HUES48 (cell line): ENCODE data around the gene CHIC2.
"Not testable (repeated sequence)": the region's sequence is repeated elsewhere in the genome, so short reads cannot be mapped to it uniquely, and the experiment has no call there.

Experiments used
- H3K27ac ChIP-seq: one replicate; pipeline ENCODE4 v1.7.0; 2013; ENCODE audit warnings: low read depth, low read length, inconsistent platforms
- H3K27me3 ChIP-seq: 2 replicates; pipeline ENCODE4 v1.6.1; 2013; ENCODE audit warnings: mild to moderate bottlenecking, low read length; ENCODE audit not compliant: control insufficient read depth, insufficient read depth
- H3K36me3 ChIP-seq: 2 replicates; pipeline ENCODE4 v1.6.1; 2013; ENCODE audit warnings: low read length; ENCODE audit not compliant: control insufficient read depth, insufficient read depth
- H3K4me1 ChIP-seq: 2 replicates; pipeline ENCODE4 v1.6.1; 2013; ENCODE audit warnings: mild to moderate bottlenecking, low read length; ENCODE audit not compliant: control insufficient read depth, insufficient read depth
- H3K4me3 ChIP-seq: 2 replicates; pipeline ENCODE4 v1.5.1; 2013; ENCODE audit warnings: mild to moderate bottlenecking, low read depth, low read length
- H3K9ac ChIP-seq: 2 replicates; pipeline ENCODE4 v1.6.1; 2013; ENCODE audit warnings: mild to moderate bottlenecking, low read depth, low read length, moderate library complexity
- H3K9me3 ChIP-seq: 2 replicates; pipeline ENCODE4 v1.6.1; 2013; ENCODE audit warnings: low read length; ENCODE audit not compliant: control insufficient read depth, insufficient read depth

Gene CHIC2

GRCh38 chr4:54032558-54033135 is 31.8 kb downstream of the CHIC2 start:
- Histone ChIP-seq H3K27ac (no peak overlapping the region), H3K9me3 (no peaks in the 10 kb centered on the region), H3K4me3 (peak overlapping the region; percentile 52), H3K9ac (no peak overlapping the region), H3K27me3 (no peaks in the 10 kb centered on the region), H3K4me1 (peaks cover 19% of the 10 kb centered on the region), H3K36me3 (no peaks in the 10 kb centered on the region)

DNA sequence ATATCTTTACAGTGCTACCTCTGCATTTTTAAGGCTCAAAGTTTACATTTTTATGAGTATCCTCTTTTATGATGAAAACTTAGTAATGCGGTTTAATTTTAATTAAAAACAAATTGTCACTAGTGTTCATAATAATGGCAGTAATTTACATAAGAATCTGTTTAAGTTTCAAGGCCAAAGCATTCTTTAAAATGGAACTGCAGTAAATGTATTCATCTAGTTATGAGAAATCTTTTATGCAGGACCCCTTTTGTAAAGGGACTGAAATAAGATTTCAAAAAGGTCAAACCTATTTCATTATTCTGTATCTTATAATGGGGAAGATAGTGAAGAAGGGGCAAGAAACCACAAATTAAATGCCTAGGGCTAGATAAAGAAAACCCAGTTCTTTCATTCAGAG is 37.1 kb downstream of the CHIC2 start:
- Histone ChIP-seq H3K27me3 (no peaks in the 10 kb centered on the region), H3K27ac (no peak overlapping the region), H3K36me3 (no peaks in the 10 kb centered on the region), H3K4me3 (peak overlapping the region; percentile 15; the same call in 1 of the 2 replicates), H3K9ac (no peak overlapping the region), H3K9me3 (no peaks in the 10 kb centered on the region; the same call in 1 of the 2 replicates), H3K4me1 (peaks cover 39% of the 10 kb centered on the region)

DNA sequence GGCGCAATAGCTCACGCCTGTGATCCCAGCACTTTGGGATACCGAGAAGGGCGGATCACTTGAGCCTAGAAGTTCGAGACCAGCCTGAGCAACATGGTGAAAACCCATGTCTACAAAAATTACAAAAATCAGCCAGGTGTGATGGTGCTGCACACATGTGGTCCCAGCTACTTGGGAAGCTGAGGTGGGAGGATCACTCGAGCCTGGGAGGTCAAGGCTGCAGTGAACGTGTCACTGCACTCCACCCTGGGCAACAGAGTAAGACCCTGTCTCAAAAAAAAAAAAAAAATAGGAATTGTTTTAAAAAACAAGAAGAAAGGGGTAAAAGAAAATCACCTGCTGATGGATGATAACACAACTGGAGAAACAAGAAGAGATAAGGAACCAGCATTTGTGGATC is 38.8 kb downstream of the CHIC2 start:
- H3K27ac ChIP-seq, result no peak overlapping the region

DNA sequence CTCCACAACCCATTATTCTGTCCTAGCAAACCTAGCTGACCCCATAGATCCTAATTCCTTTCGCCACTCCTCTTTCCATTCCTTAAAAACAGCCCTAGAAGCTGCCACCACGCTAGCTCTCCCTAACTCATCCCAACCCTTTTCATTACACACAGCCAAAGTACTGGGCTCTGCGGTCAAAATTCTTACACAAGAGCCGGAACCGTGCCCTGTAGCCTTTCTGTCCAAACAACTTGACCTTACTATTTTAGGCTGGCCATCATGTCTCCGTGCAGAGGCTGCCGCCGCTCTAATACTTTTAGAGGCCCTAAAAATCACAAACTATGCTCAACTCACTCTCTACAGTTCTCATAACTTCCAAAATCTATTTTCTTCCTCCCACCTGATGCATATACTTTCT is 41.4 kb downstream of the CHIC2 start:
- H3K4me3 ChIP-seq, H3K9me3 ChIP-seq, H3K9ac ChIP-seq, H3K36me3 ChIP-seq, H3K27ac ChIP-seq, H3K27me3 ChIP-seq: not testable (repeated sequence)
- H3K4me1 ChIP-seq, result peaks cover 35% of the 10 kb centered on the region

More for the DNA sequence above, 38.8 kb downstream of the CHIC2 start:
- Histone ChIP-seq H3K9ac (no peak overlapping the region), H3K27me3 (no peaks in the 10 kb centered on the region), H3K4me3 (no peak overlapping the region), H3K36me3 (no peaks in the 10 kb centered on the region), H3K9me3 (no peaks in the 10 kb centered on the region; the same call in 1 of the 2 replicates), H3K4me1 (peaks cover 34% of the 10 kb centered on the region)

GRCh38 chr4:54017974-54018373 is 46.4 kb downstream of the CHIC2 start:
- Histone ChIP-seq H3K27me3 (no peaks in the 10 kb centered on the region), H3K36me3 (no peaks in the 10 kb centered on the region), H3K9me3 (no peaks in the 10 kb centered on the region; the same call in 1 of the 2 replicates), H3K27ac (no peak overlapping the region), H3K4me3 (no peak overlapping the region; the same call in 1 of the 2 replicates), H3K9ac (no peak overlapping the region), H3K4me1 (peaks cover 56% of the 10 kb centered on the region)

GRCh38 chr4:54017308-54017707 is 47.1 kb downstream of the CHIC2 start:
- Histone ChIP-seq H3K9me3 (no peaks in the 10 kb centered on the region; the same call in 1 of the 2 replicates), H3K4me3 (no peak overlapping the region; the same call in 1 of the 2 replicates), H3K27ac (peak overlapping the region; percentile 57), H3K4me1 (peaks cover 61% of the 10 kb centered on the region), H3K36me3 (no peaks in the 10 kb centered on the region), H3K27me3 (no peaks in the 10 kb centered on the region), H3K9ac (no peak overlapping the region)

DNA sequence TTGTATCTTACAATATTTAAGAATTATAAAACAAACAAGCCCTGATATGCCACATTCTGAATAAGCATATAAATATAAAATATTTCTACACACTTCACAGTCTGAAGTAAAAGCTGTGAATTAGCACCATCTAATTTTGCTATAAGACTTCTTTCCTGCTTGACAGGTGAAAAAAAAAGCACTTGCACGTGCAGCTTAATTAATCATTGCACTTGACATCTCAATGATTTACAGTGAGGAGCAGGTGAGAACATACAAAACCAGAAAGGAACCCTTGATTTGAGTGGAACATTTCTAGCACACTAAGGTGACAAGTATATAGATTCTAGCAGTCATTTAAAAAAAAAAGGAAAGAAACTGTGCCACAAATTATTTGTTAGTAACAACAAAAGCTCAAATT is 47.9 kb downstream of the CHIC2 start:
- peak overlapping the region; percentile 57 for H3K27ac ChIP-seq
- H3K27me3 ChIP-seq, result no peaks in the 10 kb centered on the region
- no peak overlapping the region for H3K9ac ChIP-seq
- H3K4me3 ChIP-seq, result peak overlapping the region; percentile 15; the same call in 1 of the 2 replicates
- H3K36me3 ChIP-seq, result no peaks in the 10 kb centered on the region
- no peaks in the 10 kb centered on the region for H3K9me3 ChIP-seq
- peaks cover 61% of the 10 kb centered on the region for H3K4me1 ChIP-seq

DNA sequence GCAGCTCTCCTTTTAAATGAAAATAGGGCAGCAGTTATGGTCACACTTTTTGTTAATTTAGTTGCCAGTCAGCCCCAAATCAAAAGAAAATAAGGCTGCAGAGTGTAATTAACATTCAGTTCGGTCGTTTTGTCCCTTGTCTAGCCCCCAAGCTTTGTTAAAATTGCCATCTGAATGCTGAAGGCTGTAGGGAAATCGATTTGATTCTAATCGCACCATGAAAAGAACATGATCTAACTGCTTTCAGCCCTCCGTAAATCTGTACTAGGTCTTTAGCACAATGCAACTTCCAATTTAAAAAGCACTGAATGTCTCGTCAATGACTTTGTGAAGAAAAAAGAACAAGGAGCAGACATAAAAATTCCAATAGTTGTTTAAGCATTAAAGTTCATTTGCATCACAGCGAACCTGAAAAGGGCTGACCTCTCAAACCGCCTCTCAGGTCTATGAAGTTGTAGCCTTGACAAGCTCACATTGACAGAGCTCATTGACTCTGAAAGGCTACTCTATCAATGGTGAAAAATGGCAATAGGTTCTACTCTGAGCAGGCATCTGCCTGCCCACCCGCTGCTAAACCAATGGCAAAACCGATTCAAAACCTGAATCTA is 48.9 kb downstream of the CHIC2 start:
- Histone ChIP-seq H3K27ac (peak overlapping the region; percentile 90), H3K9me3 (no peaks in the 10 kb centered on the region), H3K4me3 (peak overlapping the region; percentile 41), H3K36me3 (no peaks in the 10 kb centered on the region), H3K4me1 (peaks cover 67% of the 10 kb centered on the region), H3K27me3 (no peaks in the 10 kb centered on the region), H3K9ac (no peak overlapping the region)

GRCh38 chr4:54014666-54015160 is 49.7 kb downstream of the CHIC2 start:
- peaks cover 75% of the 10 kb centered on the region for H3K4me1 ChIP-seq
- H3K27me3 ChIP-seq, result no peaks in the 10 kb centered on the region
- peak overlapping the region; percentile 90 for H3K27ac ChIP-seq
- no peaks in the 10 kb centered on the region for H3K36me3 ChIP-seq
- H3K9ac ChIP-seq, result no peak overlapping the region
- H3K4me3 ChIP-seq, result peak overlapping the region; percentile 41
- no peaks in the 10 kb centered on the region for H3K9me3 ChIP-seq

DNA sequence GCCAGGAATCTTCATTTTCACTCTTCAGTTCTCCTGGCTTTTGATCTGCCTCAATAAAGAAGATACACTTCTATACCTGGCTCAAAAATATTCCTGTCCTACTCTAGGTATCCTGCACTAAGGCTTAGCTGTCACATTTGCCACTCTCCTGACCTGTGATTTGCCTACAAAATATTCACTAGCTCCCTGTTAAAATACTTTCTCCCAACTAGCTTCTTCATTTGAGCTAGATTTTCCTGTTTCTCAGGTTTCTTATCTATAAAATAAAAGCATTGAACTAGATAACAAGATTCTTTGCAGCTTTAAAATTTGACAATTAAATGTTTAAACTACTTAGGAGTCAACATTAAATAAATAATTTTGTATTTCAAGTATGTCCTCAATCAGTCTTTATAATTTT is 53.2 kb downstream of the CHIC2 start:
- Histone ChIP-seq H3K27ac (no peak overlapping the region), H3K4me1 (peaks cover 53% of the 10 kb centered on the region), H3K36me3 (no peaks in the 10 kb centered on the region), H3K9ac (no peak overlapping the region), H3K4me3 (no peak overlapping the region), H3K9me3 (no peaks in the 10 kb centered on the region), H3K27me3 (no peaks in the 10 kb centered on the region)

DNA sequence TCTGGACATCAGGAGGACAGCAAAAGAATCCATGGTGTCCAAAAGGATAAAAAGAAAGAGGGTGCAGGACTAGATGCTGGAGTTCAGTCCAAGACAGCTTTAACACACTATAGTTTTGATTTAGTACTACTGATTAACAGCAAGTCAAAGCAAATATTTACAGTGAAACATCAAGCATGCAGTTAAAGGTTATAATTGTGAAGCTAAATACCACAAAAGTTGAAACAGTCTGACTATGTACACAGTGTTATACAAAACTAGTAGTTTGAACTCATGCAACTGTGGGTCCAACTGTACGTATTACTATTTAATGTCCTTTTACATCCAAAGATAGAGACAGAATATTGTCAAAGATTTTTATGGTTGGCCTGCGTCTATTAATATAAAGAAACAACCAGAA is 57.6 kb downstream of the CHIC2 start:
- H3K4me1 ChIP-seq, result peaks cover 27% of the 10 kb centered on the region
- no peak overlapping the region for H3K9ac ChIP-seq
- no peaks in the 10 kb centered on the region for H3K36me3 ChIP-seq
- H3K27ac ChIP-seq, result no peak overlapping the region
- H3K4me3 ChIP-seq, result no peak overlapping the region
- no peaks in the 10 kb centered on the region for H3K27me3 ChIP-seq
- no peaks in the 10 kb centered on the region for H3K9me3 ChIP-seq
